Natural killer cell (primary cell): ENCODE data around the gene DSN1. TPM values are rescaled to one million over a fixed set of nuclear protein-coding genes. Genes with fewer than 3 reads are reported as not detected.
A peak's percentile ranks its signal among the peaks of the same experiment; 100 is the strongest.

Source experiments
- ATAC-seq, 3 donors: fragments of 150-1000 bp in 2 of 3; fragments of 200-7000 bp in 1 of 3; cut with Tn5 transposase; 1 replicate in 1 of 3; 2 replicates in 2 of 3; pipeline ENCODE4 v1.10.0; 2021; ENCODE audit warnings: mild to moderate bottlenecking in 2 of 3, moderate library complexity in 2 of 3
- DNase-seq, 2 donors: peaks; one replicate each; pipeline versions ENCODE4 v3.0.0 to v3.0.0-alpha.2; 2013 to 2021; ENCODE audit warnings: mixed read lengths in 1 of 2
- H3K27ac ChIP-seq: one replicate; pipeline ENCODE4 v1.5.1; 2013; ENCODE audit warnings: mild to moderate bottlenecking, low read length
- H3K27me3 ChIP-seq: one replicate; pipeline ENCODE4 v1.6.1; 2013; ENCODE audit warnings: low read length; ENCODE audit not compliant: control insufficient read depth, insufficient read depth
- H3K36me3 ChIP-seq: one replicate; pipeline ENCODE4 v1.6.1; 2013; ENCODE audit warnings: low read length; ENCODE audit not compliant: control insufficient read depth, insufficient read depth
- H3K4me1 ChIP-seq: one replicate; pipeline ENCODE4 v1.6.1; 2013; ENCODE audit warnings: low read length; ENCODE audit not compliant: control insufficient read depth, insufficient read depth
- H3K4me3 ChIP-seq: one replicate; pipeline ENCODE4 v1.5.1; 2013; ENCODE audit warnings: low read length
- H3K9me3 ChIP-seq: one replicate; pipeline ENCODE4 v1.6.1; 2013; ENCODE audit warnings: low read length; ENCODE audit not compliant: control insufficient read depth, insufficient read depth
- H3K27ac Mint-ChIP-seq, 2 donors: one replicate each; pipeline ENCODE4 v1.8.0; 2022; ENCODE audit warnings: mild to moderate bottlenecking in 2 of 2, mixed read lengths in 2 of 2, moderate library complexity in 1 of 2
- H3K27me3 Mint-ChIP-seq, 2 donors: one replicate each; pipeline ENCODE4 v1.8.0; 2022; ENCODE audit warnings: low read depth in 2 of 2, mixed read lengths in 2 of 2
- H3K36me3 Mint-ChIP-seq: one replicate; pipeline ENCODE4 v1.8.0; 2022; ENCODE audit warnings: mixed read lengths
- H3K4me1 Mint-ChIP-seq, 2 donors: one replicate each; pipeline ENCODE4 v1.8.0; 2022; ENCODE audit warnings: mixed read lengths in 2 of 2
- H3K4me3 Mint-ChIP-seq: one replicate; pipeline ENCODE4 v1.8.0; 2022; ENCODE audit warnings: mild to moderate bottlenecking, moderate library complexity, mixed read lengths
- H3K9me3 Mint-ChIP-seq, 2 donors: one replicate each; pipeline ENCODE4 v1.8.0; 2022; ENCODE audit warnings: mixed read lengths in 2 of 2
- whole genome bisulfite sequencing: methylation state at CpG from one replicate; pipeline ENCODE4 v1.1.7; 2013; ENCODE audit warnings: missing lambda C conversion rate; ENCODE audit not compliant: insufficient coverage; 5-methylcytosine and 5-hydroxymethylcytosine counted together
- intact Hi-C: fragments of 100-400 bp; cut with micrococcal nuclease; formaldehyde crosslinking; loops from one replicate; pipeline ENCODE4 v1.14.2; 2022
- total RNA-seq, 4 donors: library from RNA; stranded (reverse); fragments of 120-200 nt in 1 of 4; gene quantifications; one replicate each; pipeline versions ENCODE4 v1.2.3 to v1.2.4, GENCODE V29; 2013 to 2022
- TF ChIP-seq, protein P1 (sequence below): fragments of 200-600 bp; IDR thresholded peaks from one replicate; pipeline ENCODE4 v1.8.0; 2022; ENCODE audit warnings: antibody characterized with exemption

Gene DSN1
- total RNA-seq, 3 donors from 2014 or later (not counting 1 experiment from before 2014, with no cell fraction given): 15.8 to 19.1 (median 15.8) TPM

DNA sequence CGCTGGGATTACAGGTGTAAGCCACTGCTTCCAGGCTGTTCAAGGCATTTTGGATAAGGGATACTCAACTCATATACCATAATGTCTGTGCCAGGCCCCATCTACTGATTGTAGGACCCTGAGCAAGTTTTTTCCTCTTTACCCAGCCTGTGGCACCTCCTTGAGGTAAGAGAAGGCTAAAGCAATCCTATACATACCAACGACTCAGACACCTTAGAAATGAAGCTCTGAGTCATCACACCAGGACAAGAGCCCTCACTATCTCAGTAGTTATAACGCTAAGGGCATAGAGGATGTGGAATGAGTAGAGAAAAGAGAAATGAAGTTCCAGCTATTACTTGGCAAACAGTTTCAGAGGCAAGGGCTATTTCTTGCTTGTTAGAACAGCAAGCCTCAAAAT, 44.6 kb downstream of the DSN1 start:
- WGBS: 100% methylated on average over 1 of the region's 3 CpGs
- no peaks in the 10 kb centered on the region for H3K36me3 Mint-ChIP-seq
- no peaks in the 10 kb centered on the region for H3K36me3 ChIP-seq
- H3K27ac ChIP-seq: no peak overlapping the region
- TF ChIP-seq, protein P1, sequence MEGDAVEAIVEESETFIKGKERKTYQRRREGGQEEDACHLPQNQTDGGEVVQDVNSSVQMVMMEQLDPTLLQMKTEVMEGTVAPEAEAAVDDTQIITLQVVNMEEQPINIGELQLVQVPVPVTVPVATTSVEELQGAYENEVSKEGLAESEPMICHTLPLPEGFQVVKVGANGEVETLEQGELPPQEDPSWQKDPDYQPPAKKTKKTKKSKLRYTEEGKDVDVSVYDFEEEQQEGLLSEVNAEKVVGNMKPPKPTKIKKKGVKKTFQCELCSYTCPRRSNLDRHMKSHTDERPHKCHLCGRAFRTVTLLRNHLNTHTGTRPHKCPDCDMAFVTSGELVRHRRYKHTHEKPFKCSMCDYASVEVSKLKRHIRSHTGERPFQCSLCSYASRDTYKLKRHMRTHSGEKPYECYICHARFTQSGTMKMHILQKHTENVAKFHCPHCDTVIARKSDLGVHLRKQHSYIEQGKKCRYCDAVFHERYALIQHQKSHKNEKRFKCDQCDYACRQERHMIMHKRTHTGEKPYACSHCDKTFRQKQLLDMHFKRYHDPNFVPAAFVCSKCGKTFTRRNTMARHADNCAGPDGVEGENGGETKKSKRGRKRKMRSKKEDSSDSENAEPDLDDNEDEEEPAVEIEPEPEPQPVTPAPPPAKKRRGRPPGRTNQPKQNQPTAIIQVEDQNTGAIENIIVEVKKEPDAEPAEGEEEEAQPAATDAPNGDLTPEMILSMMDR: no peak
- H3K4me1 Mint-ChIP-seq: peaks cover 8% of the 10 kb centered on the region in 2 donors
- no peak overlapping the region for H3K4me3 Mint-ChIP-seq
- DNase-seq (peak in 1 of 2 donors; percentile 14), ATAC-seq (peak in 1 of 3 donors; percentile 54)
- H3K27me3 ChIP-seq: no peaks in the 10 kb centered on the region
- intact Hi-C loops: no loop called here
- H3K27ac Mint-ChIP-seq: no peak overlapping the region
- H3K27me3 Mint-ChIP-seq: no peaks in the 10 kb centered on the region
- H3K9me3 Mint-ChIP-seq: no peaks in the 10 kb centered on the region
- peaks cover 15% of the 10 kb centered on the region for H3K4me1 ChIP-seq
- no peaks in the 10 kb centered on the region for H3K9me3 ChIP-seq
- no peak overlapping the region for H3K4me3 ChIP-seq

GRCh38 chr20:36726168-36726567, 47.4 kb downstream of the DSN1 start:
- no peaks in the 10 kb centered on the region for H3K27me3 ChIP-seq
- WGBS: 97% methylated on average over 2 of the region's 3 CpGs
- H3K4me3 ChIP-seq: no peak overlapping the region
- Mint-ChIP-seq H3K4me1 (peaks cover 0 to 5% of the 10 kb centered on the region in 2 donors), H3K27ac (no peak overlapping the region), H3K36me3 (no peaks in the 10 kb centered on the region), H3K4me3 (no peak overlapping the region), H3K27me3 (no peaks in the 10 kb centered on the region), H3K9me3 (no peaks in the 10 kb centered on the region)
- no peaks in the 10 kb centered on the region for H3K36me3 ChIP-seq
- intact Hi-C loops: no loop called here
- no peaks in the 10 kb centered on the region for H3K9me3 ChIP-seq
- H3K27ac ChIP-seq: no peak overlapping the region
- DNase-seq (no peak), ATAC-seq (no peak)
- TF ChIP-seq, protein P1: no peak
- H3K4me1 ChIP-seq: no peaks in the 10 kb centered on the region

DNA sequence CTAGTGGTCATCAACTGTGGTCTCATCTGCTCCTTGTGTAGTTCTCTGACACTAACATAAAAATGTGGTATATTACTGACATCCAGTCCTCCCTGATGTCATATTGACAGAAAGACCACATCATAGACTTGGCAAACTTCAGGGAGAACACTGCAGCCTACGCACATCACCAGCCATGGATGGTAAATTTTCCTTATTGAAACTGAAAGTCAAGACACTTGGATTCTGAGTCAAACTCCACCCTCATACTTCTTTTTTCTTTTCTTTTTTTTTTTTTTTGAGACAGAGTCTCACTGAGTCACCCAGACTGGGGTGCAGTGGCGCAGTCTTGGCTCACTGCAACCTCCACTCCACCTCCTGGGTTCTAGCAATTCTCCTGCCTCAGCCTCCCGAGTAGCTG, 53.1 kb downstream of the DSN1 start:
- H3K27me3 ChIP-seq: no peaks in the 10 kb centered on the region
- WGBS: 83% methylated on average over 2 of the region's 3 CpGs
- Mint-ChIP-seq H3K4me1 (peaks cover 0 to 5% of the 10 kb centered on the region in 2 donors), H3K4me3 (no peak overlapping the region), H3K27me3 (no peaks in the 10 kb centered on the region), H3K36me3 (no peaks in the 10 kb centered on the region), H3K9me3 (no peaks in the 10 kb centered on the region), H3K27ac (no peak overlapping the region)
- intact Hi-C loops: no loop called here
- no peaks in the 10 kb centered on the region for H3K9me3 ChIP-seq
- no peak overlapping the region for H3K4me3 ChIP-seq
- TF ChIP-seq, protein P1: no peak
- ATAC-seq (no peak), DNase-seq (no peak)
- no peaks in the 10 kb centered on the region for H3K4me1 ChIP-seq
- H3K36me3 ChIP-seq: peaks cover 2% of the 10 kb centered on the region
- H3K27ac ChIP-seq: no peak overlapping the region

DNA sequence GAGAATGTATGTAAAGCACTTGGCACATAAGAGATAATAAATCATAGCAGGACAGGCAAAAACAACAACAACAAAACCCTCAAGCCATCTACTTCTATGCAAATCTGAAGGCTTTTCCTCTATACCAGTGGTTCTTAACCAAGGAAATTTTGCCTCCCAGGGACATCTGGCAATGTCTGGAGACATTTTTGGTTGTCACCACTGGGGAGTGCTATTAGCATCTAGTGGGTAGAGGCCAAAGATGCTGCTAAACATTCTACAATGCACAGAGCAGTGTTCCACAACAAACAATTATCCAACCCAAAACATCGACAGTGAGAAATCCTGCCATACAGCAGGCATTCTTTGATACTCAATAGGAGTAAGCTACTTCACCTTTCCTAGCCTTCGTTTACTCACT, 55.9 kb downstream of the DSN1 start:
- ATAC-seq (no peak), DNase-seq (peak in 1 of 2 donors; percentile 50)
- Histone ChIP-seq H3K4me3 (no peak overlapping the region), H3K27me3 (no peaks in the 10 kb centered on the region), H3K27ac (no peak overlapping the region), H3K4me1 (no peaks in the 10 kb centered on the region), H3K9me3 (no peaks in the 10 kb centered on the region), H3K36me3 (peaks cover 2% of the 10 kb centered on the region)
- H3K4me3 Mint-ChIP-seq: no peak overlapping the region
- TF ChIP-seq, protein P1: no peak
- no peaks in the 10 kb centered on the region for H3K4me1 Mint-ChIP-seq
- no peaks in the 10 kb centered on the region for H3K27me3 Mint-ChIP-seq
- intact Hi-C loops: no loop called here
- H3K36me3 Mint-ChIP-seq: no peaks in the 10 kb centered on the region
- WGBS: 100% methylated on average over 1 of the region's 2 CpGs
- H3K27ac Mint-ChIP-seq: no peak overlapping the region
- H3K9me3 Mint-ChIP-seq: no peaks in the 10 kb centered on the region
